Measurements from ENCODE around the gene GALNT9.
"Not testable (repeated sequence)": the region's sequence is repeated elsewhere in the genome, so short reads cannot be mapped to it uniquely, and the experiment has no call there.

Gene GALNT9

GRCh38 chr12:132152953-132153352 is 176.4 kb downstream of the GALNT9 start:
- no peak overlapping the region for H3K4me3 ChIP-seq (ENCODE audit: insufficient read depth, low read depth, low read length)
- peaks cover 2% of the 10 kb centered on the region for H3K9me3 ChIP-seq (ENCODE audit: control insufficient read depth, low read length)
- no peaks in the 10 kb centered on the region for H3K4me1 ChIP-seq (ENCODE audit: control insufficient read depth, insufficient read depth, low read length)
- peaks cover 8% of the 10 kb centered on the region for H3K36me3 ChIP-seq (ENCODE audit: control insufficient read depth, insufficient read depth, low read length)
- no peaks in the 10 kb centered on the region for H3K27me3 ChIP-seq (ENCODE audit: control insufficient read depth, insufficient read depth, low read length, poor library complexity, severe bottlenecking)
- 92 to 94% methylated on average over 20 of the region's 20 CpGs for WGBS, 2 experiments
- no peak overlapping the region for H3K27ac ChIP-seq (ENCODE audit: insufficient read depth, low read depth, low read length, poor library complexity, severe bottlenecking)

GRCh38 chr12:132152411-132152821 is 177.0 kb downstream of the GALNT9 start:
- Histone ChIP-seq H3K36me3 (ENCODE audit: control insufficient read depth, insufficient read depth, low read length) (peaks cover 14% of the 10 kb centered on the region), H3K27me3 (ENCODE audit: control insufficient read depth, insufficient read depth, low read length, poor library complexity, severe bottlenecking) (no peaks in the 10 kb centered on the region)
- 94 to 97% methylated on average over 9 of the region's 9 CpGs for WGBS, 2 experiments

DNA sequence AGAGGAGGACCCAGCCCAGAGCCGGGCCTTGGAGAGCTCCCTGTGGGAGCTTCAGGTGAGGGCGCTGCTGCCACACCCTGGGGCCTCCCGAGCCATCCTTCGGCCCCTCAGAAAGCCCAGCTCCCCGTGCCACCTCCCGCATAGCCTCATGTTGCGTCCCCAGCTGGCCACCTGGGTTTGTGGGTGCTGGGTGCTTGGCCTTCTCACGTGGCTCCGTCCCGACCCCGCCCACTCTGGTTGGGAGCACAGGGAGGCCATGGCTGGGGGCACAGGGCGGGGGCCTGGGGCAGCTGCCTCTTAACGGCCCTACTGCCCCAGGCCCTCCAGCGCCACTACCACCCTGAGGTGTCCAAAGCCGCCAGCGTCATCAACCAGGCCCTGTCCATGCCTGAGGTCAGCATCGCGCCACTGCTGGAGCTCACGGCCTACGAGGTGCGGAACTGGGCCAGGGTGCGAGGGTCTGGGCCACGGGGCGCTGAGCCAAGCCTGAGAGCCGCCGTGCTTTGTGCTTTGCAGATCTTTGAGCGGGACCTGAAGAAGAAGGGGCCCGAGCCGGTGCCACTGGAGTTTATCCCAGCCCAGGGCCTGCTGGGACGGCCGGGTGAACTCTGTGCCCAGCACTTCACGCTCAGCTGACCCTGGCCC is 177.5 kb downstream of the GALNT9 start:
- Histone ChIP-seq H3K27ac (ENCODE audit: insufficient read depth, low read depth, low read length, poor library complexity, severe bottlenecking) (no peak overlapping the region), H3K36me3 (ENCODE audit: control insufficient read depth, insufficient read depth, low read length) (peaks cover 15% of the 10 kb centered on the region), H3K27me3 (ENCODE audit: control insufficient read depth, insufficient read depth, low read length, poor library complexity, severe bottlenecking) (no peaks in the 10 kb centered on the region), H3K9me3 (ENCODE audit: control insufficient read depth, low read length) (no peaks in the 10 kb centered on the region), H3K4me1 (ENCODE audit: control insufficient read depth, insufficient read depth, low read length) (no peaks in the 10 kb centered on the region), H3K4me3 (ENCODE audit: insufficient read depth, low read depth, low read length) (no peak overlapping the region)
- WGBS, 2 experiments: 94 to 95% methylated on average over 32 of the region's 32 CpGs

More at GRCh38 chr12:132152411-132152821, 177.0 kb downstream of the GALNT9 start:
- H3K4me3 ChIP-seq (ENCODE audit: insufficient read depth, low read depth, low read length): no peak overlapping the region
- H3K9me3 ChIP-seq (ENCODE audit: control insufficient read depth, low read length): no peaks in the 10 kb centered on the region
- H3K27ac ChIP-seq (ENCODE audit: insufficient read depth, low read depth, low read length, poor library complexity, severe bottlenecking): no peak overlapping the region
- H3K4me1 ChIP-seq (ENCODE audit: control insufficient read depth, insufficient read depth, low read length): no peaks in the 10 kb centered on the region

DNA sequence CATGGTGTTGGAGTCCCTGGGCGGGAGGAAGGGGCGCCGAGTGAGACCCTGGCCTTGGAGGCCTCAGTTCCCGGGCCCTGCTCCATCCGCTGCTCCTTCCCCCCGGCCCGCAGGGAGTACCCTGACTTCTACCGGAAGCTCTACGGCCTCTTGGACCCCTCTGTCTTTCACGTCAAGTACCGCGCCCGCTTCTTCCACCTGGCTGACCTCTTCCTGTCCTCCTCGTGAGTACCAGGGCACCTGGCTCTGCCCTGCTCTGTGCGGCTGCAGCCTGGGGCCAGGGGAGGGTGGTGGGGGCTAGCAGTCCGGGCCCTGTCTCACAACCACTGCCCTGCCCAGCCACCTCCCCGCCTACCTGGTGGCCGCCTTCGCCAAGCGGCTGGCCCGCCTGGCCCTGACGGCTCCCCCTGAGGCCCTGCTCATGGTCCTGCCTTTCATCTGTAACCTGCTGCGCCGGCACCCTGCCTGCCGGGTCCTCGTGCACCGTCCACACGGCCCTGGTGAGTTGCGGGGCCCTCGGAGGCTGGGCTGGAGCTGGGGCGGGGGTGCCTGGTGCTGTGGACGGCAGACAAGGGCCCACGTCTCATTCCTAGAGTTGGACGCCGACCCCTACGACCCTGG is 178.1 kb downstream of the GALNT9 start:
- no peak overlapping the region for H3K27ac ChIP-seq (ENCODE audit: insufficient read depth, low read depth, low read length, poor library complexity, severe bottlenecking)
- H3K36me3 ChIP-seq (ENCODE audit: control insufficient read depth, insufficient read depth, low read length): peaks cover 17% of the 10 kb centered on the region
- no peaks in the 10 kb centered on the region for H3K27me3 ChIP-seq (ENCODE audit: control insufficient read depth, insufficient read depth, low read length, poor library complexity, severe bottlenecking)
- no peaks in the 10 kb centered on the region for H3K4me1 ChIP-seq (ENCODE audit: control insufficient read depth, insufficient read depth, low read length)
- H3K4me3 ChIP-seq (ENCODE audit: insufficient read depth, low read depth, low read length): no peak overlapping the region
- 95 to 96% methylated on average over 36 of the region's 36 CpGs for WGBS, 2 experiments
- no peaks in the 10 kb centered on the region for H3K9me3 ChIP-seq (ENCODE audit: control insufficient read depth, low read length)

DNA sequence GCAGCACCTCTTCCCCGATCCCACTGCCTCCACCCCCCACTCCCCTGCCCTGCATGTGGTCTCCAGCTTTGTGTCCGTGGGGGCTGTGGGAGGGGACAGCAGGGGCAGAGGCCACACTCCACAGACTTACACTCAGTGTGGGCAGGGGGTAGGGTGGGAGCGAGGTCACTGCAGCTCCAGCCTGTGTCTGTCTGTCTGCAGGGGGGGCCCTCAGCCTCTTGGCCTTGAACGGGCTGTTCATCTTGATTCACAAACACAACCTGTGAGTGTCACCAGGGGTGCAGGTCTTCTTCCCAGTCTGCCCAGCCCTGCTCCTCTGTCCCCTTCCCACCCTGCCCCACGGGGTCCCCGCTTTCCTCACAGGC is 178.6 kb downstream of the GALNT9 start:
- Histone ChIP-seq H3K4me3 (ENCODE audit: insufficient read depth, low read depth, low read length) (no peak overlapping the region), H3K9me3 (ENCODE audit: control insufficient read depth, low read length) (no peaks in the 10 kb centered on the region), H3K36me3 (ENCODE audit: control insufficient read depth, insufficient read depth, low read length) (peaks cover 17% of the 10 kb centered on the region), H3K27ac (ENCODE audit: insufficient read depth, low read depth, low read length, poor library complexity, severe bottlenecking) (no peak overlapping the region), H3K27me3 (ENCODE audit: control insufficient read depth, insufficient read depth, low read length, poor library complexity, severe bottlenecking) (no peaks in the 10 kb centered on the region), H3K4me1 (ENCODE audit: control insufficient read depth, insufficient read depth, low read length) (no peaks in the 10 kb centered on the region)
- 92 to 97% methylated on average over 5 to 6 of the region's 6 CpGs for WGBS, 2 experiments

DNA sequence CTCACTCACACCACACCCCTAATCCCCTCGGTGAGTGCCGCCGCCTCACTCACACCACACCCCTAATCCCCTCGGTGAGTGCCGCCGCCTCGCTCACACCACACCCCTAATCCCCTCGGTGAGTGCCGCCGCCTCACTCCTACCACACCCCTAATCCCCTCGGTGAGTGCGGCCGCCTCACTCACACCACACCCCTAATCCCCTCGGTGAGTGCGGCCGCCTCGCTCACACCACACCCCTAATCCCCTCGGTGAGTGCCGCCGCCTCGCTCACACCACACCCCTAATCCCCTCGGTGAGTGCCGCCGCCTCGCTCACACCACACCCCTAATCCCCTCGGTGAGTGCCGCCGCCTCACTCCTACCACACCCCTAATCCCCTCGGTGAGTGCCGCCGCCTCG is 179.9 kb downstream of the GALNT9 start:
- H3K9me3 ChIP-seq (ENCODE audit: control insufficient read depth, low read length); H3K4me1 ChIP-seq (ENCODE audit: control insufficient read depth, insufficient read depth, low read length); H3K27ac ChIP-seq (ENCODE audit: insufficient read depth, low read depth, low read length, poor library complexity, severe bottlenecking); H3K4me3 ChIP-seq (ENCODE audit: insufficient read depth, low read depth, low read length); H3K27me3 ChIP-seq (ENCODE audit: control insufficient read depth, insufficient read depth, low read length, poor library complexity, severe bottlenecking): not testable (repeated sequence)
- WGBS, 2 experiments: 88% methylated on average over 12 of the region's 32 CpGs; no CpG with 5 or more reads in 1 of the 2 experiments
- H3K36me3 ChIP-seq (ENCODE audit: control insufficient read depth, insufficient read depth, low read length): peaks cover 17% of the 10 kb centered on the region

GRCh38 chr12:132148368-132149045 is 180.9 kb downstream of the GALNT9 start:
- Histone ChIP-seq H3K4me1 (ENCODE audit: control insufficient read depth, insufficient read depth, low read length) (peaks cover 7% of the 10 kb centered on the region), H3K27ac (ENCODE audit: insufficient read depth, low read depth, low read length, poor library complexity, severe bottlenecking) (no peak overlapping the region), H3K4me3 (ENCODE audit: insufficient read depth, low read depth, low read length) (no peak overlapping the region), H3K27me3 (ENCODE audit: control insufficient read depth, insufficient read depth, low read length, poor library complexity, severe bottlenecking) (no peaks in the 10 kb centered on the region), H3K9me3 (ENCODE audit: control insufficient read depth, low read length) (no peaks in the 10 kb centered on the region), H3K36me3 (ENCODE audit: control insufficient read depth, insufficient read depth, low read length) (peaks cover 17% of the 10 kb centered on the region)
- WGBS, 2 experiments: 96 to 97% methylated on average over 23 to 29 of the region's 41 CpGs

- Histone ChIP-seq H3K4me1 (ENCODE audit: control insufficient read depth, insufficient read depth, low read length) (peaks cover 13% of the 10 kb centered on the region), H3K36me3 (ENCODE audit: control insufficient read depth, insufficient read depth, low read length) (peaks cover 17% of the 10 kb centered on the region), H3K4me3 (ENCODE audit: insufficient read depth, low read depth, low read length) (no peak overlapping the region), H3K9me3 (ENCODE audit: control insufficient read depth, low read length) (no peaks in the 10 kb centered on the region), H3K27ac (ENCODE audit: insufficient read depth, low read depth, low read length, poor library complexity, severe bottlenecking) (no peak overlapping the region), H3K27me3 (ENCODE audit: control insufficient read depth, insufficient read depth, low read length, poor library complexity, severe bottlenecking) (no peaks in the 10 kb centered on the region)
- WGBS, 2 experiments: 96% methylated on average over 38 of the region's 38 CpGs
Observed at GRCh38 chr12:132147423-132148367, 181.7 kb downstream of the GALNT9 start.

- no peaks in the 10 kb centered on the region for H3K9me3 ChIP-seq (ENCODE audit: control insufficient read depth, low read length)
- peaks cover 22% of the 10 kb centered on the region for H3K36me3 ChIP-seq (ENCODE audit: control insufficient read depth, insufficient read depth, low read length)
- peaks cover 13% of the 10 kb centered on the region for H3K4me1 ChIP-seq (ENCODE audit: control insufficient read depth, insufficient read depth, low read length)
- no peak overlapping the region for H3K27ac ChIP-seq (ENCODE audit: insufficient read depth, low read depth, low read length, poor library complexity, severe bottlenecking)
- no peak overlapping the region for H3K4me3 ChIP-seq (ENCODE audit: insufficient read depth, low read depth, low read length)
- H3K27me3 ChIP-seq (ENCODE audit: control insufficient read depth, insufficient read depth, low read length, poor library complexity, severe bottlenecking): no peaks in the 10 kb centered on the region
- 93 to 94% methylated on average over 19 of the region's 19 CpGs for WGBS, 2 experiments
Observed at GRCh38 chr12:132146772-132147422, 182.5 kb downstream of the GALNT9 start.

Data from ectodermal cell (in vitro differentiated cells).